HG02943 (cell line): ENCODE data around the gene RUBCN.
A peak's percentile ranks its signal among the peaks of the same experiment; 100 is the strongest.

Source experiments
- ATAC-seq: cut with Tn5 transposase; IDR thresholded peaks from one replicate; pipeline ENCODE4 v1.9.1; 2021; ENCODE audit warnings: mild to moderate bottlenecking, low read depth, moderate library complexity; ENCODE audit not compliant: unreplicated experiment

RUBCN gene

GRCh38 chr3:197736491-197737318 lies at the start of gene RUBCN:
Gene RUBCN, minus strand, starts transcription at chr3:197736904. Its CDS starts 185 bp downstream, at chr3:197736719.
- ATAC-seq: peak; percentile 74

DNA sequence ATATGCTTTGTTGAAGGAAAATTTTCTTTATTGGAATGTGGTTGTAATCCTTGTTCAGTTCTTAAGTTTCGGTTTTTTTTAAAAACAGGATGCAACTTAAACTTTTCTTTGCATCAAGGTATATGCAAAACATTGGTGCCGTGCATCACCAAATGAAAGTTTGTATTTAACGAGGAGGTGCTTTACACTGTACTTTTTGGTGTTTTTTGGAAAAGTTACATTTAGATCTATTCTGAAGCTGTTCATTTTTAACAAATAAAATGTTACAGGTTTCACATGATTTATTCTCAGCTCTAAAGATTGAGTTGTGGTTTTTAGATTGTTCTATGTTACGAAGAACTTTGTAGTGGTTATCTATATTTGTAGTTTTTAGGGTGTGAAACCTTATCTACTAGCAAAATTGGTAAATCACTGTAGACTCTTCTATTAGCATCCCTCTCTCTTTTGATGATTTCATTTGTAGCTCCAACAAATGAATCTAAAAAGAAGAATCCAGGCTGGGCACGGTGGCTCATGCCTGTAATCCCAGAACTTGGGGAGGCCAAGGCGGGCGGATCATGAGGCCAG lies 47.4 kb upstream of the RUBCN start:
- ATAC-seq: no peak

GRCh38 chr3:197782230-197782629 lies 45.5 kb upstream of the RUBCN start:
- no peak for ATAC-seq

- no peak for ATAC-seq
Observed at GRCh38 chr3:197775317-197775716, 38.6 kb upstream of the RUBCN start.

GRCh38 chr3:197761784-197762183 lies 25.1 kb upstream of the RUBCN start:
- no peak for ATAC-seq

GRCh38 chr3:197758512-197758911 lies 21.8 kb upstream of the RUBCN start:
- ATAC-seq: no peak

- ATAC-seq: no peak
Observed at GRCh38 chr3:197756704-197757103, 20.0 kb upstream of the RUBCN start.

DNA sequence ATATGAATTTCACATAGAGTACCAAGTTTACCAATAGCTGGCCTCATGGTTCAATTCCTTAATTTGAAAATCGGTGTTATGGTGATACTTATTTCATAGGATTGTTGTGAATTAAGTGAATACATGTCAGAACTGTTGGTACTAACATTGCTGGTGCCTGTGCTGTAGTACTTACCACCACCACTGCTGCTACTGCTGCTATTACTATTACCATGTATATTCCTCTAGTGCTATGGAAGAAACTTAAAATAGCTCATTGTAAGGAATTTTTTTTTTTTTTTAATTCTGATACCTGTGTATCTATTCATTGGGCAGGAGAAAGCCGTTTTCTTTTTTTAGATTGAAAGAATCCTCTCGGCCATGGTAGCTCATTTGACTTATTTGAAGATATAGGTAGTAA lies 16.6 kb upstream of the RUBCN start:
- ATAC-seq: no peak

- ATAC-seq: no peak
Observed at GRCh38 chr3:197752107-197752506, 15.4 kb upstream of the RUBCN start.

DNA sequence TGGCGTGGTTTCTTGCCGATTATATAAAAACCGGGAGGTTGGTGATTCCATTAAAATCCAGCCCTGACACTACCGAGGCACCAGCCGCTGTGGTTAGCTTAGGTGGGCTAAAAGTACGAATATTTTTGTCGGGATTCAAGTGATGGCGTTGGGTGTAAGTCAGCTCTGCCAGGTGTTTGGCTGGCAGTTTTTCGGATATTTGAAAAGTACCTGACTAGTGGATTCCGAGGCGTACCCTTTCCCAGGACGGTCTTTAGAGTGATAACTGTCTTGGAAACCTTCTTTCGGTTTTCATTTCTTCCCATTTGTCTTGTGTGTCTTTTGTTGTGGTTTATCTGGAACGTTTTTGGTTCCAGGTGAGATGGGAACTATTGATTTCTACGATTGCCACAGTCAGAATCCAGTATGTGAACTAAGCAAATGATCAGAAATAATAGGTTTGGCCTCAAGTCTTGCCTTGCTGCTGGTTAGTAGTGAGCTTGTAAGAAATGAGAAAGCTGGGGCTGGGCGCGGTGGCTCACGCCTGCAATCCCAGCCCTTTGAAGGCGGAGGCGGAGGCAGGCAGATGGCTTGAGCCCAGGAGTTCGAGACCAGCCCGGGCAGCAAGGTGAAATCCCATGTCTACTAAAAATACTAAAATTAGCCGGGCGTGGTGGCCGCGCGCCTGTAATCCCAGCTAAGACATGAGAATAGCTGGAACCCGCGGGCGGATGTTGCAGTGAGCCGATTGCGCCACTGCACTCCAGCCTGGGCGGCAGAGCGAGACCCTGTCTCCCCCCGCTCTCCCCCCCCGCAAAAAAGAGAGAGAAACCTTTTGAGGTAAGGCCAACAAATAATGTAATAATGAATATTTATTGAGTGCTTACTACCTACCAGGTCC lies 14.4 kb upstream of the RUBCN start:
- ATAC-seq: no peak

DNA sequence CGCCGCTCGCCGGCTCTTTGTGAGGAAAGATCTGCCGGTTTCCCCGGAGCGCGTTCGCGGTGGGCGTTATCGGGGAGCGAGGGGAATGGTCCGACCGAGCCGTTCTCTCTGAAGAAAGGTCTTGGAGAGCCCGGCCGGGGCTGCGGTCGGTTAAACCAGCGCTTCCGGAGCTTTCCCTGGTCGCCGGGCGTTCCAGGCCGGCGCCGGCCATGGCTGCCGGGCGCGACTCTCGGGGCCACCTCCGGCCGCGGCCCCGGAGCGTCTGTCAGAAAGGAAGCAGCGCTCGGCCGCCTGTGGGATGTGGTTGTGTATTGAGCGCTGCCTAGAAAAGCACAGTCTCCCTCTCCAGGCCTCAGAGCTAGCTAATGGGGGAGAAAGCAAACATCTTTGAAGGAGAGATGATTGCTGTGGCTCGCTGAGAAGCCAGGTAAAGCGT lies 13.7 kb upstream of the RUBCN start:
- ATAC-seq: peak; percentile 48

GRCh38 chr3:197749601-197750395 lies 13.1 kb upstream of the RUBCN start, which contains the start of gene FYTTD1:
Gene FYTTD1, plus strand, starts transcription at chr3:197749883. Its CDS starts 89 bp downstream, at chr3:197749972.
- peak; percentile 72 for ATAC-seq

DNA sequence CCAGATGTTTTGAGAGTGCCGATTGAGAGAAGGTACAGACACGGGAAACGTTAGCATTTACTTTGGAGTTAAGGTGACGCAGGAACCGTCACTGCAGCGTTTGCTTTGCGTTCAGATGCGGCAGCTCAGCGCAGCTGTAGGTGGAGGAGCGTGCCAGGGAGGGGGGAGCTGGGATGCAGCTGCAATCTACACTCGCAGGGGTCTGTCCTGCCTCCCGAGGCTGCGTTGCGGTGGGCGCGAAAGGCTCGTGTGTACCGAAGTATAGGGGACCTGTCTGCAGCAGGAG lies 12.6 kb upstream of the RUBCN start:
- ATAC-seq: peak; percentile 42

DNA sequence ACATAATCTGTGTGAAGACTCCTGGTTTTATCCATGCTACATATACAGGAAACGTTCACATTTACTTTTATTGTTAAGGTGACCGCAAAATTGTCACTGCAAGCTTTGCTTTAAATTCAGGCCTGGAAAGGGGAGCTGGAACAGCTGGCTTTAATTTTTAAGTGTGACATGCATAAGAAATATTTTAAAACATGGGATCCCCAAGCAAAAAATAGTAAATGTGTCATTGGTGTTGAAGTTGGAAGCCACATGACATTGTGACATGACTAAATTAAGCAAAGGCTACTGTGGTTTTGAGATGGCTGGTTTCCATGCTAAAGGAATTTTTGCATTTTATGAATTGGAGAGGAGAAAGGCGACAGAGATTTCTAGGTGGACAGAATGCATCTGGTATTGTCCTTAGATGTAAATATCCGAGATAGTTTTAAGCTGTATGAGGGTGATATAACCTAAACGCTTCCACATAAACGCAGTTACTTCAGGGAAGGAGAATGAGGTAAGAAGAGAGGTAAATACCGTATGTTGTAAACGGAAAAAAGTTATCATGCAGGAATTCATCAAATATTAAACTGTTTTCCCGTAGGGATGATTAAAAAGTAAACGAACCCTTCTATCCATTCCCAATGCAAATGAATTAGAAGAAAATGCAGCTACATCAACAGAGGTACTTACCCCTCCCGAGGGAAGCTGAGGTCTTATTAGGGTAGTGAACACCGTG lies 12.1 kb upstream of the RUBCN start:
- no peak for ATAC-seq

- ATAC-seq: no peak
Observed at GRCh38 chr3:197746801-197747237, 10.1 kb upstream of the RUBCN start.

DNA sequence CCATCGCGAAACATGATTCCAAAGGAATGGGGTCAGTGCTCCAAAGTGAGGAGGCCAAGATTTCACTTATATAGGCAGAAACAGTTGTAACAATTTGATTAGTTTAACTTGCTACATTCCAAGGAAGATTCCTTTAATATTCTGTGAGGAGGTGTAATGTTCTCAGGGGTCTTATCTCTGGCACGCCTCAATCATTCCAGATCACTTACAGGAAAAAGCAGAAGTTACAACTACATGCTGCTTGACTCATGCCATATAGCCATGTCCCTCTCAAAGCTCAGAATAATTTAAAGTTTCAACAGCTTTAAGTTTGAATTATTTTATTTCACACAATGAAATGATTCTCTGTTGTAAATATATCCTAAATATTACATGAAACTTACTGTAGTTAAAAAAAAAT lies 9.5 kb upstream of the RUBCN start:
- no peak for ATAC-seq

GRCh38 chr3:197742787-197743186 lies 6.1 kb upstream of the RUBCN start:
- no peak for ATAC-seq

DNA sequence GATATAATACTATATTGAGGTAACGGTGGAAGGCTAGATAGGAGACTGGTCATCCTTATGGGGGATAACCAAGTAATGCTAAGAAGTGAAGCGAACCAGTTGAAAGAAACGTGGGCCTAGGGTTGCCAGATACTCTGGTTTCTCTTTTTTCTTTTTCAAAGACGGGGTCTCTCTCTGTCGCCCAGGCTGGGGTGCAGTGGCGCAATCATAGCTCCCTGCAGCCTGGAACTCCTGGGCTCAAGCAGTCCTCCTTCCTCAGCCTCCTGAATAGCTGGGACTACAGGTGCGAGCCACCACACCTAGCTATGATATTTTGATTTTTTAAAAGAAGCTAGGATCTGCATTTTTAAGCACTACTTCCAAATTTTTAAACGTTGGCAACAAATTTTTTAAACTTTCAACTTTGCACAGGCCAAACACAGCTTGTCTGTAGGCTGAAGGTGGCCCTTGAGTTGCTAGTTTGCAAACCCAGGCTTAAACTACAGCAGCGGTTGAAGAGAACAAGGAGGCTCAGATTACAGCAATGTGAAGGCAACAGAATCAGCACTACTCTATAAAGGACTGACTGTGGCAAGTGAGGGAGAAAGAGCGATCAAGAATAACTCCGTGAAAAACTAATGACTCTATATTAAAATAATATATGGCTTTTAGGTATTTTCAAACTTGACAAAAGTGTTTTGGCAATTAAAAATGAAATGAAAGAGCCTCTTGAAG lies 1.2 kb upstream of the RUBCN start:
- ATAC-seq: no peak

GRCh38 chr3:197737319-197737649 lies 580 bp upstream of the RUBCN start:
- no peak for ATAC-seq
